ENCODE data around the gene TUBB3. TPM values are rescaled to one million over a fixed set of nuclear protein-coding genes. Genes with fewer than 3 reads are reported as not detected.

TUBB3 gene
- total and polyA plus RNA-seq, 2 of the 8 experiments (the other 6 are each of a cell fraction or from before 2014, with no cell fraction given): 275 to 393 TPM

DNA sequence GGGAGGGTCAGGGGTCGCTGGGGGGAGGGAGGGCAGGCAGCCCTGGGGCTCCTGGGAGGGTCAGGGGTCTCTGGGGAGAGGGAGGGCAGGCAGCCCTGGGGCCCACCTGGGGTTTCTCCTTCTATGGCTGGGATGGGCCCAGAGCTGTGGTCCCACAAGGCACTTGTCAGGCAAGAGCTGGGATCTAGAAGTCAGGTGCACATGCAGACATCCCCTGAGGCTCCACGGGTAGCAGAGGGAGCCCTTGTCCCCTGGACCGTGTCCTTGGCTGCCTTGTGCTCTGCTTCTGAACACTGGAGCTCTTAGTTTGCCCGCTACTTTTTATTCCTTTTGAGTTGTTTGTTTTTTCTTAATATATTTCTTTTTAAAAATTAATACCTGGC lies 1.8 kb downstream of the TUBB3 start:
- Histone ChIP-seq H3K23ac (ENCODE audit: insufficient read length) (no peak overlapping the region), H4K5ac (ENCODE audit: insufficient read length, low read depth, low read length) (no peak overlapping the region), H3K9me3 (ENCODE audit: insufficient read depth in 2 of 2, low read depth in 1 of 2, low read length in 1 of 2) (no peaks in the 10 kb centered on the region), H3K9ac (replicated peaks in 1 of 4; ENCODE audit: extremely low read depth in 1 of 4, low read depth in 3 of 4, low read length in 3 of 4) (no peak overlapping the region), H3K56ac (replicated peaks; ENCODE audit: insufficient read length, low read depth, low read length) (no peak overlapping the region), H3K36me3 (ENCODE audit: control insufficient read depth in 2 of 4, insufficient read depth in 4 of 4, low read length in 3 of 4) (peaks cover 0 to 6% (median 0%) of the 10 kb centered on the region in 4 experiments; a peak in 1 of 8 replicates), H3K4me3 (ENCODE audit: extremely low read depth in 1 of 4, insufficient read depth in 2 of 4, low read depth in 3 of 4, low read length in 4 of 4) (peak overlapping the region in 3 of 4 experiments; percentile 57 to 95 (median 73); a peak in 5 of 8 replicates), H2BK15ac (ENCODE audit: low read length) (no peak overlapping the region), H4K20me1 (replicated peaks in 1 of 2; ENCODE audit: control insufficient read depth in 1 of 2, insufficient read depth in 2 of 2, low read length in 2 of 2) (peaks cover 5 to 14% of the 10 kb centered on the region in 2 experiments), H3K14ac (ENCODE audit: insufficient read length) (no peak overlapping the region), H3K79me1 (ENCODE audit: low read depth, low read length) (peaks cover 6% of the 10 kb centered on the region; the same call in 1 of the 2 replicates), H3K79me2 (ENCODE audit: control insufficient read depth in 1 of 2, insufficient read depth in 2 of 2, low read length in 2 of 2) (peaks cover 0 to 5% of the 10 kb centered on the region in 2 experiments; a peak in 2 of 4 replicates), H2BK5ac (ENCODE audit: low read depth, low read length) (no peak overlapping the region), H2BK12ac (ENCODE audit: low read depth, low read length) (no peak overlapping the region), H3K23me2 (ENCODE audit: low read depth, low read length) (peaks cover 22% of the 10 kb centered on the region), H3K4me2 (ENCODE audit: insufficient read depth in 1 of 2, low read depth in 2 of 2, low read length in 2 of 2) (peak overlapping the region; percentile 82 to 96), H4K8ac (ENCODE audit: extremely low read depth, insufficient read depth, low read length) (no peak overlapping the region), H2BK120ac (replicated peaks; ENCODE audit: low read depth, low read length) (no peak overlapping the region), H3K4ac (replicated peaks; ENCODE audit: insufficient read length, low read depth, low read length) (no peak overlapping the region), H2AFZ (ENCODE audit: low read length) (no peak overlapping the region), H2AK5ac (ENCODE audit: low read depth, low read length) (no peak overlapping the region), H3K27me3 (replicated peaks in 1 of 4; ENCODE audit: control insufficient read depth in 3 of 4, extremely low read depth in 1 of 4, insufficient read depth in 3 of 4, low read length in 3 of 4) (peaks cover 0 to 8% (median 5%) of the 10 kb centered on the region in 4 experiments; a peak in 4 of 7 replicates), H3K18ac (ENCODE audit: extremely low read depth, low read length) (no peak overlapping the region), H3K4me1 (replicated peaks in 1 of 4; ENCODE audit: control insufficient read depth in 3 of 4, insufficient read depth in 4 of 4, low read length in 3 of 4) (peaks cover 0 to 32% (median 20%) of the 10 kb centered on the region in 4 experiments; a peak in 6 of 7 replicates), H3K27ac (ENCODE audit: low read depth, low read length) (no peak overlapping the region), H2BK20ac (ENCODE audit: low read length) (no peak overlapping the region), H4K91ac (replicated peaks; ENCODE audit: insufficient read length, low read length) (no peak overlapping the region)
- ChIA-PET POLR2A (ENCODE audit: partially characterized antibody) (interaction anchor here (0.8 to 6.5 kb wide), 15 partner anchors 9 to 213 kb away, joined by 3 to 71 read pairs (median 4); partner anchors contain the start of genes DBNDD1, DEF8 and TCF25), CTCF (ENCODE audit: partially characterized antibody) (interaction anchor here (0.9 to 8.7 kb wide), 5 partner anchors 9 to 224 kb away, joined by 3 to 70 read pairs (median 4); partner anchors contain the start of gene DEF8)
- no peak for DNase-seq (ENCODE audit: low read depth in 1 of 2, low spot score in 2 of 2)
- FAIRE-seq: no peak
- 35% methylated on average over 4 of the region's 4 CpGs; no CpG with 5 or more reads in 1 of the 2 experiments for WGBS, 2 experiments (ENCODE audit: extremely low coverage in 1 of 2, insufficient coverage in 1 of 2, insufficient read length in 1 of 2, insufficient replicate concordance in 2 of 2, low coverage in 1 of 2, low lambda C conversion rate in 2 of 2, missing lambda C conversion rate in 1 of 2)
- TF ChIP-seq TCF12 (IDR thresholded peaks at IDR 0.05; ENCODE audit: low read depth, low read length): no peak
- no peak for TF ChIP-seq HDAC6 (IDR thresholded peaks at IDR 0.05; ENCODE audit: low read depth, low read length)
- TF ChIP-seq TAF7 (optimal IDR thresholded peaks at IDR 0.05; ENCODE audit: borderline replicate concordance, low read depth, low read length): no peak
